T-cell (primary cell): ENCODE data around the gene TRUB2. TPM values are rescaled to one million over a fixed set of nuclear protein-coding genes. Genes with fewer than 3 reads are reported as not detected.

Source experiments
- ATAC-seq, 4 experiments: fragments of 200-7000 bp in 3 of 4; fragments of 150-1000 bp in 1 of 4; cut with Tn5 transposase; replicated peaks in 1 of 4; 1 replicate in 3 of 4; 2 replicates in 1 of 4; pipeline ENCODE4 v1.10.0; 2021; ENCODE audit warnings: moderate library complexity in 3 of 4, mild to moderate bottlenecking in 2 of 4, moderate number of reproducible peaks in 1 of 4
- CTCF ChIA-PET, 2 donors: fragments of 300-600 bp; sonication (Branson Sonifier 250); formaldehyde crosslinking; loops; one replicate each; lab custom pipeline; 2022; ENCODE audit warnings: antibody characterized with exemption in 2 of 2; lab: Charles Lee
- POLR2A ChIA-PET, 2 donors: fragments of 300-600 bp; sonication (Branson Sonifier 250); formaldehyde crosslinking; loops; one replicate each; lab custom pipeline; 2022; ENCODE audit warnings: antibody characterized with exemption in 2 of 2; lab: Charles Lee
- DNase-seq, 35 experiments: peaks; one replicate each; pipeline versions ENCODE4 v3.0.0 to v3.0.0-alpha.2; 2013 to 2023
- H3K27ac ChIP-seq: one replicate; pipeline ENCODE4 v1.5.1; 2013; ENCODE audit warnings: low read length
- H3K27me3 ChIP-seq, 2 experiments: replicated peaks in 1 of 2; 1 replicate in 1 of 2; 2 replicates in 1 of 2; pipeline versions ENCODE4 v1.6.1 to v1.7.0; 2013; ENCODE audit warnings: low read length in 1 of 2, mixed read lengths in 1 of 2; ENCODE audit not compliant: control insufficient read depth in 2 of 2, insufficient read depth in 2 of 2; ENCODE audit errors: extremely low read depth in 1 of 2
- H3K36me3 ChIP-seq, 2 donors: 1 replicate in 1 of 2; 2 replicates in 1 of 2; pipeline versions ENCODE4 v1.6.1 to v1.7.0; 2013; ENCODE audit warnings: low read length in 1 of 2; ENCODE audit not compliant: control insufficient read depth in 2 of 2, insufficient read depth in 1 of 2; ENCODE audit errors: extremely low read depth in 1 of 2
- H3K4me1 ChIP-seq, 2 experiments: 1 replicate in 1 of 2; 2 replicates in 1 of 2; pipeline versions ENCODE4 v1.6.1 to v1.7.0; 2013; ENCODE audit warnings: low read length in 2 of 2, mixed read lengths in 1 of 2; ENCODE audit not compliant: insufficient read depth in 2 of 2, control insufficient read depth in 1 of 2; ENCODE audit errors: extremely low read depth in 1 of 2
- H3K4me3 ChIP-seq, 2 donors: 1 replicate in 1 of 2; 2 replicates in 1 of 2; pipeline versions ENCODE4 v1.5.1 to v1.7.0; 2013; ENCODE audit warnings: mild to moderate bottlenecking in 2 of 2, low read length in 1 of 2, moderate library complexity in 1 of 2; ENCODE audit not compliant: control insufficient read depth in 1 of 2; ENCODE audit errors: extremely low read depth in 1 of 2
- H3K9me3 ChIP-seq: 2 replicates; pipeline ENCODE4 v1.7.0; 2013
- H3K27ac Mint-ChIP-seq, 2 donors: one replicate each; pipeline ENCODE4 v1.8.0; 2020 to 2021; ENCODE audit warnings: mild to moderate bottlenecking in 2 of 2, mixed read lengths in 2 of 2
- H3K27me3 Mint-ChIP-seq, 2 donors: one replicate each; pipeline ENCODE4 v1.8.0; 2021 to 2022; ENCODE audit warnings: mixed read lengths in 2 of 2
- H3K36me3 Mint-ChIP-seq: one replicate; pipeline ENCODE4 v1.8.0; 2021; ENCODE audit warnings: mixed read lengths
- H3K4me1 Mint-ChIP-seq, 3 donors: one replicate each; pipeline ENCODE4 v1.8.0; 2020 to 2022; ENCODE audit warnings: mixed read lengths in 3 of 3, mild to moderate bottlenecking in 1 of 3
- H3K4me3 Mint-ChIP-seq, 3 donors: one replicate each; pipeline ENCODE4 v1.8.0; 2020 to 2022; ENCODE audit warnings: mild to moderate bottlenecking in 3 of 3, mixed read lengths in 3 of 3, moderate library complexity in 3 of 3
- H3K9me3 Mint-ChIP-seq, 3 donors: one replicate each; pipeline ENCODE4 v1.8.0; 2020 to 2022; ENCODE audit warnings: mixed read lengths in 3 of 3
- WGBS: methylation state at CpG from one replicate; pipeline ENCODE4 v1.1.5; 2013; ENCODE audit warnings: missing lambda C conversion rate; ENCODE audit not compliant: insufficient coverage; 5-methylcytosine and 5-hydroxymethylcytosine counted together
- total RNA-seq, 35 experiments: library from RNA in 6 of 35; stranded (reverse) in 6 of 35; fragments of 120-200 nt in 1 of 35; gene quantifications; one replicate each; pipeline versions ENCODE4 v1.2.1 to v1.2.4 and lab custom pipeline; 2013 to 2026

TRUB2 gene
- total RNA-seq, 5 donors from 2014 or later (not counting 1 experiment from before 2014, with no cell fraction given), result 12.4 to 22.9 (median 21.9) TPM

- Mint-ChIP-seq H3K9me3 (no peaks in the 10 kb centered on the region), H3K36me3 (peaks cover 22% of the 10 kb centered on the region), H3K27me3 (no peaks in the 10 kb centered on the region), H3K4me1 (no peaks in the 10 kb centered on the region), H3K27ac (no peak overlapping the region), H3K4me3 (no peak overlapping the region)
- DNase-seq (no peak), ATAC-seq (no peak)
- ChIA-PET CTCF (interaction anchor here in 1 of 2 donors (0.6 kb wide), 1 partner anchor 28 kb away, joined by 7 read pairs; no protein-coding TSS in a partner anchor), POLR2A (no interaction called here)
- Histone ChIP-seq H3K4me1 (no peaks in the 10 kb centered on the region), H3K9me3 (no peaks in the 10 kb centered on the region), H3K27me3 (no peaks in the 10 kb centered on the region), H3K36me3 (peaks cover 11 to 60% of the 10 kb centered on the region in 2 donors), H3K27ac (no peak overlapping the region), H3K4me3 (no peak overlapping the region)
- 100% methylated on average over 1 of the region's 4 CpGs for WGBS
Observed at GRCh38 chr9:128314697-128315096, 7.5 kb downstream of the TRUB2 start.

- CTCF ChIA-PET, result interaction anchor here in 1 of 2 donors (0.6 kb wide), 1 partner anchor 29 kb away, joined by 5 read pairs; no protein-coding TSS in a partner anchor
- Histone ChIP-seq H3K27me3 (no peaks in the 10 kb centered on the region), H3K27ac (no peak overlapping the region), H3K4me1 (no peaks in the 10 kb centered on the region), H3K9me3 (no peaks in the 10 kb centered on the region), H3K4me3 (no peak overlapping the region), H3K36me3 (peaks cover 17 to 47% of the 10 kb centered on the region in 2 donors)
- DNase-seq (no peak), ATAC-seq (no peak)
- Mint-ChIP-seq H3K4me3 (no peak overlapping the region), H3K4me1 (no peaks in the 10 kb centered on the region), H3K9me3 (no peaks in the 10 kb centered on the region), H3K27ac (no peak overlapping the region), H3K27me3 (no peaks in the 10 kb centered on the region), H3K36me3 (peaks cover 21% of the 10 kb centered on the region)
- POLR2A ChIA-PET, result no interaction called here
- WGBS, result 96% methylated on average over 9 of the region's 10 CpGs
Observed at GRCh38 chr9:128310461-128310860, 11.8 kb downstream of the TRUB2 start.

- Mint-ChIP-seq H3K27ac (no peak overlapping the region), H3K9me3 (no peaks in the 10 kb centered on the region), H3K36me3 (peaks cover 21% of the 10 kb centered on the region), H3K4me3 (no peak overlapping the region), H3K4me1 (no peaks in the 10 kb centered on the region), H3K27me3 (no peaks in the 10 kb centered on the region)
- 98% methylated on average over 6 of the region's 16 CpGs for WGBS
- Histone ChIP-seq H3K4me3 (no peak overlapping the region), H3K9me3 (no peaks in the 10 kb centered on the region), H3K36me3 (peaks cover 17 to 39% of the 10 kb centered on the region in 2 donors), H3K4me1 (no peaks in the 10 kb centered on the region), H3K27me3 (no peaks in the 10 kb centered on the region), H3K27ac (no peak overlapping the region)
- POLR2A ChIA-PET, result interaction anchor here (0.5 to 0.6 kb wide), 2 partner anchors 18 to 21 kb away, joined by 4 to 6 read pairs; no protein-coding TSS in a partner anchor
- CTCF ChIA-PET, result no interaction called here
- ATAC-seq (no peak), DNase-seq (no peak)
Observed at GRCh38 chr9:128309551-128309950, 12.7 kb downstream of the TRUB2 start.

- H3K27ac ChIP-seq, result no peak overlapping the region
- Mint-ChIP-seq H3K4me3 (no peak overlapping the region), H3K4me1 (no peaks in the 10 kb centered on the region), H3K27ac (no peak overlapping the region), H3K36me3 (peaks cover 9% of the 10 kb centered on the region), H3K9me3 (no peaks in the 10 kb centered on the region), H3K27me3 (no peaks in the 10 kb centered on the region)
- ChIA-PET CTCF (no interaction called here), POLR2A (interaction anchor here in 1 of 2 donors (0.6 kb wide), 1 partner anchor 37 kb away, joined by 10 read pairs; no protein-coding TSS in a partner anchor)
- 86% methylated on average over 1 of the region's 5 CpGs for WGBS
- no peaks in the 10 kb centered on the region for H3K9me3 ChIP-seq
- H3K27me3 ChIP-seq, result no peaks in the 10 kb centered on the region
- no peaks in the 10 kb centered on the region for H3K4me1 ChIP-seq
- peaks cover 13% of the 10 kb centered on the region in 2 donors for H3K36me3 ChIP-seq
- ATAC-seq, result no peak
- no peak overlapping the region for H3K4me3 ChIP-seq
- DNase-seq, result no peak
Observed at GRCh38 chr9:128304971-128305288, 17.3 kb downstream of the TRUB2 start.

- no peaks in the 10 kb centered on the region for H3K27me3 Mint-ChIP-seq
- ChIA-PET POLR2A (interaction anchor here in 1 of 2 donors (0.6 kb wide), 1 partner anchor 11 kb away, joined by 9 read pairs; no protein-coding TSS in a partner anchor), CTCF (no interaction called here)
- ATAC-seq (no peak), DNase-seq (no peak)
- 80% methylated on average over 4 of the region's 9 CpGs for WGBS
- Histone ChIP-seq H3K27me3 (no peaks in the 10 kb centered on the region), H3K36me3 (peaks cover 7 to 8% of the 10 kb centered on the region in 2 donors), H3K9me3 (no peaks in the 10 kb centered on the region), H3K4me3 (no peak overlapping the region), H3K27ac (no peak overlapping the region), H3K4me1 (no peaks in the 10 kb centered on the region)
- H3K36me3 Mint-ChIP-seq, result peaks cover 7% of the 10 kb centered on the region
- no peaks in the 10 kb centered on the region for H3K9me3 Mint-ChIP-seq
- no peaks in the 10 kb centered on the region for H3K4me1 Mint-ChIP-seq
- H3K27ac Mint-ChIP-seq, result no peak overlapping the region
- no peak overlapping the region for H3K4me3 Mint-ChIP-seq
Observed at GRCh38 chr9:128304136-128304970, 17.9 kb downstream of the TRUB2 start.

- Histone ChIP-seq H3K4me1 (no peaks in the 10 kb centered on the region), H3K27me3 (no peaks in the 10 kb centered on the region), H3K36me3 (no peaks in the 10 kb centered on the region), H3K27ac (no peak overlapping the region), H3K9me3 (no peaks in the 10 kb centered on the region), H3K4me3 (no peak overlapping the region)
- DNase-seq (no peak), ATAC-seq (no peak)
- H3K4me3 Mint-ChIP-seq, result no peak overlapping the region
- WGBS, result 93% methylated on average over 6 of the region's 20 CpGs
- peaks cover 0 to 1% (median 0%) of the 10 kb centered on the region in 3 donors for H3K4me1 Mint-ChIP-seq
- no peaks in the 10 kb centered on the region for H3K27me3 Mint-ChIP-seq
- ChIA-PET CTCF (no interaction called here), POLR2A (no interaction called here)
- H3K27ac Mint-ChIP-seq, result no peak overlapping the region
- no peaks in the 10 kb centered on the region for H3K36me3 Mint-ChIP-seq
- no peaks in the 10 kb centered on the region for H3K9me3 Mint-ChIP-seq
Observed at GRCh38 chr9:128298535-128299482, 23.4 kb downstream of the TRUB2 start.
